Stimulated activated CD4-positive, alpha-beta T cell treated with anti-CD3 and anti-CD28 coated beads, Interleukin-12 subunit alpha, Interleukin-12 subunit beta, amount 100 ng/mL, for 48 hours (primary cell): ENCODE data around the gene CD44.

Experiments
- DNase-seq, 3 donors: peaks; one replicate each; pipeline ENCODE4 v3.0.0-alpha.2; 2020; ENCODE audit warnings: low read depth in 2 of 3, low spot score in 1 of 3

Gene CD44

GRCh38 chr11:35158701-35159510 is 19.9 kb downstream of the CD44 start:
- DNase-seq: no peak

GRCh38 chr11:35160246-35160824 is 21.4 kb downstream of the CD44 start:
- no peak for DNase-seq

GRCh38 chr11:35160902-35161597 is 22.1 kb downstream of the CD44 start:
- DNase-seq: no peak

GRCh38 chr11:35162745-35163144 is 23.8 kb downstream of the CD44 start:
- no peak for DNase-seq

GRCh38 chr11:35163209-35163608 is 24.2 kb downstream of the CD44 start:
- DNase-seq: no peak

- DNase-seq: no peak
These were observed 24.9 kb downstream of the CD44 start for GRCh38 chr11:35163702-35164496.

GRCh38 chr11:35165030-35165422 is 26.1 kb downstream of the CD44 start:
- DNase-seq: no peak

- peak; percentile 70 to 83 (median 75) for DNase-seq
These were observed 26.7 kb downstream of the CD44 start for GRCh38 chr11:35165423-35166368.

- peak in 1 of 3 donors; percentile 27 for DNase-seq
These were observed 27.7 kb downstream of the CD44 start for GRCh38 chr11:35166369-35167360.

GRCh38 chr11:35167426-35167954 is 28.5 kb downstream of the CD44 start:
- no peak for DNase-seq

- DNase-seq: no peak
These were observed 29.7 kb downstream of the CD44 start for GRCh38 chr11:35168671-35169070.

GRCh38 chr11:35169112-35169511 is 30.1 kb downstream of the CD44 start:
- DNase-seq: no peak

- DNase-seq: no peak
These were observed 30.8 kb downstream of the CD44 start for GRCh38 chr11:35169754-35170153.

GRCh38 chr11:35170503-35170902 is 31.5 kb downstream of the CD44 start:
- no peak for DNase-seq

- no peak for DNase-seq
These were observed 32.3 kb downstream of the CD44 start for GRCh38 chr11:35171226-35171625.

GRCh38 chr11:35173011-35173511 is 34.1 kb downstream of the CD44 start:
- no peak for DNase-seq

GRCh38 chr11:35173616-35174566 is 34.9 kb downstream of the CD44 start:
- DNase-seq: no peak
